MM.1S (cell line): ENCODE data around the gene B3GALT2.
"Not testable (repeated sequence)": the region's sequence is repeated elsewhere in the genome, so short reads cannot be mapped to it uniquely, and the experiment has no call there.

Experiments used
- DNase-seq: peaks from one replicate; pipeline ENCODE4 v3.0.0-alpha.2; 2015
- H2AFZ ChIP-seq: fragments of 300-600 bp; sonication (generic); 2 replicates; pipeline ENCODE4 v1.6.0; 2016; ENCODE audit warnings: antibody characterized with exemption, low read length
- H3F3A ChIP-seq: fragments of 300-600 bp; sonication (generic); 2 replicates; pipeline ENCODE4 v1.6.1; 2016; ENCODE audit warnings: mild to moderate bottlenecking, antibody characterized with exemption, low read length, moderate library complexity, mixed read lengths; ENCODE audit not compliant: insufficient read depth
- H3K27ac ChIP-seq: fragments of 300-600 bp; sonication (generic); 2 replicates; pipeline ENCODE4 v1.5.1; 2016; ENCODE audit warnings: mild to moderate bottlenecking, low read length
- H3K27me3 ChIP-seq: fragments of 300-600 bp; sonication (generic); replicated peaks from 2 replicates; pipeline ENCODE4 v1.6.0; 2016; ENCODE audit warnings: low read length; ENCODE audit not compliant: insufficient read depth
- H3K36me3 ChIP-seq: fragments of 300-600 bp; sonication (generic); replicated peaks from 2 replicates; pipeline ENCODE4 v1.6.1; 2016; ENCODE audit warnings: mild to moderate bottlenecking, low read length, mixed read lengths; ENCODE audit not compliant: insufficient read depth
- H3K4me1 ChIP-seq: fragments of 300-600 bp; sonication (generic); 2 replicates; pipeline ENCODE4 v1.6.1; 2016; ENCODE audit warnings: low read length, mixed read lengths
- H3K4me2 ChIP-seq: fragments of 300-600 bp; sonication (generic); 2 replicates; pipeline ENCODE4 v1.6.0; 2016; ENCODE audit warnings: low read depth, low read length
- H3K4me3 ChIP-seq: fragments of 300-600 bp; sonication (generic); 2 replicates; pipeline ENCODE4 v1.5.1; 2016; ENCODE audit warnings: low read length, mixed read lengths
- H3K79me2 ChIP-seq: fragments of 300-600 bp; sonication (generic); 2 replicates; pipeline ENCODE4 v1.6.1; 2016; ENCODE audit warnings: mixed run types, low read length, mixed read lengths
- H3K9ac ChIP-seq: fragments of 300-600 bp; sonication (generic); 2 replicates; pipeline ENCODE4 v1.6.1; 2016; ENCODE audit warnings: low read length, mixed read lengths
- H3K9me2 ChIP-seq: fragments of 300-600 bp; sonication (generic); replicated peaks from 2 replicates; pipeline ENCODE4 v1.6.1; 2016; ENCODE audit warnings: mild to moderate bottlenecking, low read length, mixed read lengths; ENCODE audit not compliant: insufficient read depth
- H3K9me3 ChIP-seq: fragments of 300-600 bp; sonication (generic); replicated peaks from 2 replicates; pipeline ENCODE4 v1.6.1; 2016; ENCODE audit warnings: mild to moderate bottlenecking, low read length, mixed read lengths; ENCODE audit not compliant: insufficient read depth
- H4K20me1 ChIP-seq: fragments of 300-600 bp; sonication (generic); 2 replicates; pipeline ENCODE4 v1.6.1; 2016; ENCODE audit warnings: mild to moderate bottlenecking, low read length, moderate library complexity, mixed read lengths; ENCODE audit not compliant: insufficient read depth
- CTCF ChIP-seq: fragments of 300-600 bp; sonication (generic); IDR thresholded peaks from 2 replicates; pipeline ENCODE4 v1.5.1; 2016; ENCODE audit warnings: antibody characterized with exemption, low read length, mixed read lengths
- EZH2 ChIP-seq: fragments of 300-600 bp; sonication (generic); optimal IDR thresholded peaks from 2 replicates; pipeline ENCODE3; 2017; ENCODE audit warnings: low read depth, mild to moderate bottlenecking, antibody characterized with exemption, low read length, mixed read lengths
- EZH2phosphoT487 ChIP-seq: fragments of 300-600 bp; sonication (generic); IDR thresholded peaks from 2 replicates; pipeline ENCODE4 v1.6.1; 2018; ENCODE audit warnings: antibody characterized with exemption, low read length

The B3GALT2 gene

GRCh38 chr1:193185901-193186731, at the start of gene B3GALT2:
Gene B3GALT2, minus strand, starts transcription at chr1:193186613. Its CDS starts 5,051 bp downstream, at chr1:193181562.
- no peaks in the 10 kb centered on the region for H3K9me3 ChIP-seq
- H4K20me1 ChIP-seq, result peaks cover 9% of the 10 kb centered on the region; the same call in 1 of the 2 replicates
- H3K9me2 ChIP-seq, result no peaks in the 10 kb centered on the region
- no peak within 1 kb of the TSS for H3K4me2 ChIP-seq
- TF ChIP-seq EZH2phosphoT487 (no peak), EZH2 (no peak), CTCF (no peak)
- peaks cover 80% of the 10 kb centered on the region for H3K79me2 ChIP-seq
- no peaks in the 10 kb centered on the region for H3K36me3 ChIP-seq
- no peak for DNase-seq
- H3K27ac ChIP-seq, result no peak within 1 kb of the TSS
- H3K9ac ChIP-seq, result no peak within 1 kb of the TSS
- H3K4me3 ChIP-seq, result no peak within 1 kb of the TSS
- H3K27me3 ChIP-seq, result no peaks in the 10 kb centered on the region
- H2AFZ ChIP-seq, result no peak within 1 kb of the TSS
- 0 out of 2 replicates have a peak, but pooled peaks cover 3% of the 10 kb centered on the region for H3F3A ChIP-seq
- peaks cover 14% of the 10 kb centered on the region for H3K4me1 ChIP-seq

GRCh38 chr1:193234530-193234929, 48.1 kb upstream of the B3GALT2 start:
- DNase-seq, result no peak
- no peak overlapping the region for H3K4me2 ChIP-seq
- H3K36me3 ChIP-seq, result no peaks in the 10 kb centered on the region; the same call in 1 of the 2 replicates
- H4K20me1 ChIP-seq, result no peaks in the 10 kb centered on the region
- no peak overlapping the region for H3K4me3 ChIP-seq
- H3K9me3 ChIP-seq, result no peaks in the 10 kb centered on the region
- H3K27me3 ChIP-seq, result no peaks in the 10 kb centered on the region
- no peak overlapping the region for H3K27ac ChIP-seq
- no peak overlapping the region for H2AFZ ChIP-seq
- H3K4me1 ChIP-seq, result no peaks in the 10 kb centered on the region
- no peak overlapping the region for H3K9ac ChIP-seq
- no peaks in the 10 kb centered on the region for H3K79me2 ChIP-seq
- H3K9me2 ChIP-seq, result no peaks in the 10 kb centered on the region
- H3F3A ChIP-seq, result no peaks in the 10 kb centered on the region
- TF ChIP-seq EZH2phosphoT487, result no peak
- no peak for TF ChIP-seq EZH2
- TF ChIP-seq CTCF, result no peak

- H3K9me3 ChIP-seq, DNase-seq, H3K4me2 ChIP-seq, H3K9ac ChIP-seq, H3K36me3 ChIP-seq, H4K20me1 ChIP-seq, H3F3A ChIP-seq, H2AFZ ChIP-seq, H3K4me1 ChIP-seq, H3K27me3 ChIP-seq, H3K9me2 ChIP-seq, H3K4me3 ChIP-seq, H3K79me2 ChIP-seq, H3K27ac ChIP-seq: not testable (repeated sequence)
These were observed 44.7 kb upstream of the B3GALT2 start for GRCh38 chr1:193231146-193231545.

GRCh38 chr1:193229136-193229535, 42.7 kb upstream of the B3GALT2 start:
- H3K27ac ChIP-seq, result no peak overlapping the region

More at GRCh38 chr1:193229136-193229535, 42.7 kb upstream of the B3GALT2 start:
- TF ChIP-seq CTCF (no peak), EZH2 (no peak), EZH2phosphoT487 (no peak)
- DNase-seq, result no peak
- Histone ChIP-seq H3K4me2 (no peak overlapping the region), H3K27me3 (no peaks in the 10 kb centered on the region), H3F3A (no peaks in the 10 kb centered on the region), H3K4me3 (no peak overlapping the region), H2AFZ (no peak overlapping the region), H3K9me3 (no peaks in the 10 kb centered on the region), H3K79me2 (peaks cover 14% of the 10 kb centered on the region; the same call in 1 of the 2 replicates), H4K20me1 (no peaks in the 10 kb centered on the region), H3K9me2 (no peaks in the 10 kb centered on the region), H3K9ac (no peak overlapping the region), H3K36me3 (no peaks in the 10 kb centered on the region; the same call in 1 of the 2 replicates), H3K4me1 (peaks cover 10% of the 10 kb centered on the region; the same call in 1 of the 2 replicates)
